HG03060 (cell line): Measurements from ENCODE around the gene EDDM13.
"Not testable (repeated sequence)": the region's sequence is repeated elsewhere in the genome, so short reads cannot be mapped to it uniquely, and the experiment has no call there.

Experiments used
- ATAC-seq: cut with Tn5 transposase; IDR thresholded peaks from one replicate; pipeline ENCODE4 v1.9.1; 2021; ENCODE audit warnings: low read depth, moderate number of reproducible peaks; ENCODE audit not compliant: unreplicated experiment

EDDM13 gene

DNA sequence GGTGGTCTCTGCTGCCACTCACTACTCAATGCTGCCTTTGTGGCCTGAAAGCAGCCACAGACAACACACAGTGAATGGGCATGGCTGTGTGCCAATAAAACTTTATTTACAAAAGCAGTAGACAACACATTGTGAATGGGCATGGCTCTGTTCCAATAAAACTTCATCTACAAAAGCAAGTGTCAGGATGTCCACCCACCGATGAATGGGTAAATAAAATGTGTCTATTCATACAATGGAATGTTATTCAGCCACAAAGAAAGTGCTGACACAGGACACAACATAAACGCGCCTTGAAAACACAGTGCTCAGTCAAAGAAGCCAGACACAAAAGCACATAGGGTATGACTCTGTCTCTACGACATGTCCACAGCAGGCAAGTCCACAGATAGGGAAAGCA is 22.0 kb downstream of the EDDM13 start:
- ATAC-seq: no peak

DNA sequence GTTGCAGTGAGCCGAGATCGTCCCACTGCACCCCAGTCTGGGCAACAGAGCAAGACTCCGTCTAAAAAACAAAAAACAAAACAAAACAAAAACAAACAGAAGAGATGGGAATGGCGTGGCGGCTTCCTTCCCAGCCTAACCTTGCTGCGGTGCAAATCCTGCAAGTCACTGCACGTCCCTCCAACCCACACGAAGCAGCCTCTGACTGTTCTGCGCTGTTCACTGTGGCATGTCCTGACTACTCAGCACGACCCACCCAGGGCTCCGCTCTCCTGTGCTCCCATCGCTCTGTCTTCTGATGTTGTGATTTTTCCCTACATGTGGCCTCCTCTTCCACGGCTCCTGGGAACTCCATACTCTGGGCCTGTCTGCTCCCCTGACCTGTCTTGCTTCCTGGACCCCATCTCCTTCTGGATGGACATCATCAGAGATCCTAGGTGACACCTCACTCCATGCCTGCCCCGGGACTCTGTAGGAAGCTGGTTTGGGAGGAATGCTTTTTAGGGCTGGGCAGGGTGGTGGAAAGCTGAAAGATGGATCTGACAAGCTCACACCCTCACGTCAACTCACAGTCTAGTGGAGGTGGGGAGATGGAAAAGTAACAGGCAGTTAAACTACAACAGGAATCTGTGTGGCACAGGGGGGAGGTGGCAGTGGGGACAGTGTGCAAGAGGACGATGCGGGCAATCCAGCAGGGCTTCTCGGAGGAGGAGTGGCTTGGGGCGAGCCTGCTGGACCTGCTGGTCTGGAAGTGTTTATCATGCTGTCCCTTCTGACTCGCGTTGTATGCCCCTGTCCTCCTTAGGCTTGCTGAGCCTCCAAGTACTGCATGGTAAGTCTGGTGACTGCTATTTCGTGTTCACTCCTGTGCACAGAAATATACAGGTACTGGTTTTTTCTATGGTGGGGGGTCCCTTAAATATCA is 23.2 kb downstream of the EDDM13 start:
- no peak for ATAC-seq

DNA sequence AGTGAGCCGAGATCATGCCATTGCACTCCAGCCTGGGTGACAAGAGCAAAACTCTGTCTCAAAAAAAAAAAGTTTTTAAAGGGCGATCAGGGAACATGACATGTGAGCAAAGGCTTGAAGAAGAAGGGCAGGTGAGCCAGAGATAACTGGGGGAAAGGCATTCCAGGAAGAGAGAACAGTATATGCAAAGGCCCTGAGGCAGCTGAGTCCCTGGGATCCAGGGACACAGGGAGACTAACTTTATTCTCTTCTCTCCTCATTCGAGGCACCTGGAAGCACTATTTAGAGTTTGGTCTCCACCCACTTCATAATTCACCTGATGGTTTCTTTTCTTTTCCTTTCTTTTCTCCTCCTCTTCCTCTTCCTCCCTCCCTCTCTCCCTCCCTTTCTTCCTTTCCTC is 24.5 kb downstream of the EDDM13 start:
- no peak for ATAC-seq

DNA sequence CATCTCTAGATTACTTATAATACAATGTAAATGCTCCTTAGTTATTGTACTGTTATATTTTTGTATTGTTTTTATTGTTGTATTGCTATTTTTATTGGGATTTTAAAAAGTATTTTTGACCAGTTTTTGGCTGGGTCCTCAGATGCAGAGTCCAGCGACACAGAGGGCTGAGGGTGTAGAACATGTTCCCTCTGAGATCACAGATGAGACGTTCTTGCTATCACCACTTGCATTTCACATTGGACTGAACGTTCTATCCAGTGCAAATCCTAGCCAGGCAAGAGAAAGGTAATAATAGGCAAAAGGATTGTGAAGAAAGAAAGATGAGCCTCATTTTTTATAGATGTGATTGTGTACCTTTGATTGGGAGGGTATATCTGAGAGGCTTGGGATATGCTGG is 27.1 kb downstream of the EDDM13 start:
- no peak for ATAC-seq

DNA sequence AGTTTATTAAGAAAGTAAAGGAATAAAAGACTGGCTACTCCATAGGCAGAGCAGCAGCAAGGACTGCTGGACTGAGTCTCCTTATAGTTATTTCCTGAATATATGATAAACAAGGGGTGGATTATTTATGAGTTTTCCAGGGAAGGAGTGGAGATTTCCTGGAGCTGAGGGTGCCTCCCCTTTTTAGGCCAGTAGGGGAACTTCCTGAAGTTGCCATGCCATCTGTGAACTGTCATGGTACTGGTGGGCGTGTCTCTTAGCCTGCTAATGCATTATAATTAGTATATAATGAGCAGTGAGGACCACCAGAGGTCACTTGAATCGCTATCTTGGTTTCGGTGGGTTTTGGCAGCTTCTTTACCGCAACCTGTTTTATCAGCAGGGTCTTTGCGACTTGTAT is 28.6 kb downstream of the EDDM13 start:
- ATAC-seq: no peak

DNA sequence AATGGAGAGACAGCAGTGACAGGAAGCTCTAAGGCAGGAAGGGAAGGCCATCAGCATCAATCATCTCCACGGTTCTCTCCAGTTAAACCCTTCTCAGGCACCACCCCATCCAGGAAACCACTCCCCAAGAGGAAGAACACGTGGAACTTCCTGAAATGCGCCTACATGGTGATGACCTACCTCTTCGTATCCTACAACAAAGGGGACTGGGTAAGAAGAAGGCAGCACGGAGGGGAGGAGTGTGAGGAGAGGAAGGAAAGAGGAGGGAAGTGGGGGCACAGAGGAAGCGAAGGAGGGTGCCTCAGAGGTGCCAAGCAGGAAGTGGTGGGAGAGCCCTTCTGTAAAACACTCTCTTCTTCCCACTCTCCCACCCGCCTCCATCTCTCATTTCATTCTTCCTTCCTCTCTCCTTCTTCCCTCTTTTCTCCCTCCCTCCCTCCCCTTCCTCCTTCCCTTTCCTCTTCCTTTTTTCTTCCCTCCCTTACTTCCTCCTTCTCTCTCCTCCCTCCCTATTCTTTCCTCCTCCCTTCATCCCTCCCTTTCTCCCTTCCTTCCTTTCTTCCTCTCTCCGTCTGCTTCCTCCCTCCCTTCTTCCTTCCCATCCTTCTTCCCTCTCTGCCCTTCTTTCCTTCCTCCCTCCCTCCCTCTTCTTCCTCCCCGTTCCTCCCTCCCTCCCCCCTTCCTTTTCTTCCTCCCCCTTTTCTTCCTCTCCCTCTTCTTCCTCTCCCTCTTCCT is 29.5 kb downstream of the EDDM13 start:
- ATAC-seq: no peak

DNA sequence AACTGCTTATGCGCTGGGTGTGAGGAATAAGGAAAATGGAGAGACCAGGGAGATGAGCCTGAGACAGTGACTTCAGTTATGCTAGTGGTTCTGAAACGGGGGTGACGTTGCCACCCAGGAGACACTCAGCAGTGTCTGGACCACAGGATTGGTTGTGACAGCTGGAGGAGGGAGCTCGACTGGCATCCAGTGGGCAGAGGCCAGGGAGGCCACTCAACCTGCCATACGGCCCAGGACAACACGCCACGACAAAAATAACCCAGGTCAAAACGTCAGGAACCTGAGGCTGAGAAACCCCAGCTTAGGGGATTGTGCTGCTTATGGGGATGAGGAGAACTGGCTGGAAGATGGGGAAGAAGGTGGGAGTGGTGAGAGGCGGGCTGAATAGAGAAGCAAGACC is 31.7 kb downstream of the EDDM13 start:
- no peak for ATAC-seq

DNA sequence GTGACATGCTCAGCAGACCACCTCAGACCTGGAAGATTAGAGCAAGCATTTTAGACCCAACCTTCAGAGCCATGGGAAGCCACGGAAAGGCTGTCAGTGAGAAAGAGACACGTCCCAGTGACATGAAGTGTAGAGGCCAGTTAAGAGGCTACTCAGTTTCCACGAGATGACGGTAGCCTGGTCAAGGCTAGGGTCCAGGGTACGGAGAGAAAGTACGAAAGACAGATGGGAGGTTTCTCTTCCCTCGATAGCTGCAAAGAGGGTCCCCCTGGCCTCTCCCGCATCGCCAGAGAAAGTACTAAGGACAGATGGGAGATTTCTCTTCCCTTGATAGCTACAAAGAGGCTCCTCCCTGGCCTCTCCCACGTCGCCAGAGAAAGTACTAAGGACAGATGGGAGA is 33.5 kb downstream of the EDDM13 start:
- no peak for ATAC-seq

DNA sequence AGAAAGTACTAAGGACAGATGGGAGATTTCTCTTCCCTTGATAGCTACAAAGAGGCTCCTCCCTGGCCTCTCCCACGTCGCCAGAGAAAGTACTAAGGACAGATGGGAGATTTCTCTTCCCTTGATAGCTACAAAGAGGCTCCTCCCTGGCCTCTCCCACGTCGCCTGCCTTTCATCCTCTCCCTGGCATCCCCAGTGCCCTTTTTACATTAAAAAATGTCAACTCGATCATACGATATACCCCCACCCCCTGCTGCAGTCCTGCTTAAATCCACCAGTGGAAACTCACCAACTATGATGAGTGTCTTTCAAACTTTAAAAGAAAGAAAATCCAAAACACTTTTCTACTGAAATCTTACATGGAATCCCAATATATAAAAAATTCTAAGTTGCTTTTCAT is 34.5 kb downstream of the EDDM13 start:
- ATAC-seq: not testable (repeated sequence)

DNA sequence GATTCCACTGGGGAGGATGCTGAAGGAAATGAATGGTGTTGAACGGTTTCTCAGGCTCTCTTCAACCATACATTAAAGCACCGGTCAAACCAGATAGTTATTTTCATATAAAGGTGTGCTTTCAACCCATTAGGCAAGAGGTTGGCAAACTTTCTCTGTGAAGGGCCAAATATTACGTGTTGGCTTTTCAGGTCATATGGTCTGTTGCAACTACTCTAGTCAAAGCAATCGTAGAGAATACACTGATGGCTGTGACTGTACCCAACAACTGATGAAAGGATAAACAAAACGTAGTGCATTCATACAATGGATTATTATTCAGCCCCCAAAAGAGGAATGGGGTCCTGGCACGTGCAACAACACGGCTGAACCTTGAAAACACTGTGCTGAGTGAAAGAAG is 36.2 kb downstream of the EDDM13 start:
- ATAC-seq: no peak

DNA sequence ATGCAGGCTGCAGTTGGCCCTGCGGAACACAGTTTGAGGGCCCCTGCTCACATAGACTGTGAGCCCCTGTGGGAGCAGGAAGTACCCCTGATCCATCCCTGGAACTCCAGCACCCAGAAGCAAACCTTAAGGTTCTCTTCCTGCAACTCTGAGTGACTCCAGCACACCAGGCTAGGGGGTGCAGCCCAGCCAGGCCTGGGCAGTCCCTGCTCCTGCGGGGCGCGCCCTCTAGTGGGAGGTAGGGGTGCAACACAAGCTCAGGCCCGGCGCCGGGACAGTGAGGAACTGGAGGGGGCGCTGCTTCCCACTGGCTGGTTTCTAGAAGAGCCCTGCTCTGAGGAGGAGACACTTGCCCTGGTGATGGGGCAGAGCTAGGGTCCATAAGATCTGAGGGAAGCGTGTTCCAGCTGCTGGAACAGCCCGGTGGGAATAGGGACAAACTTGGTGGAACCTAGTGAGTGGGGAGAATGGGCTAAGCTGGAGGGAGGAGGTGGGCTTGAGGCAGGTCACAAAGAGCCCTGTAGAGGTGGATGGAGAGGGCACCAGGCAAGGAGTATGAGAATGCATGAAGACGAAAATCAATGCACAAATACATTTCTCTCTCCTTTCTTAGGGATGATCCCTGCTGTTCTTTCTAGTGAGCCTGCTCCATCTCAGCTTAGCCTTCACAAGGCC is 37.1 kb downstream of the EDDM13 start:
- no peak for ATAC-seq

DNA sequence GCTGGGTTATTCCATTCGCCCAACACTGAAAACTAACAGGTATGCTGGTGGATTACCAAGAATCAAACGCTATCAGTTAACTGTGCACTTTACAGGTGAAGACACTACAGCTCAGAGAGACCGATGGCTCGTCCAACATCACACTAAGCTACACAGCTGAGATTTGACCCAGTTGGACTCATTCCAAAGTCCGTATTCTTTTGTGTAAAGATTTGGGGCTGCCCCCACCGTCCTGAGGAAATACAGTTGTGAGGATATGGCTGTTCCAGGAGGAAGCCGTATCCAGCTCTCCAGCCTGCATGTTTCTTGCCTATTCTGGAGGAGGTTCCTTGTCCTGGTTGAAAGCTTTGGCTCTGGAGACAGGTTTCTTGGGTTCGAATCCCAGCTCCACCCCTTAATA is 37.9 kb downstream of the EDDM13 start:
- no peak for ATAC-seq

DNA sequence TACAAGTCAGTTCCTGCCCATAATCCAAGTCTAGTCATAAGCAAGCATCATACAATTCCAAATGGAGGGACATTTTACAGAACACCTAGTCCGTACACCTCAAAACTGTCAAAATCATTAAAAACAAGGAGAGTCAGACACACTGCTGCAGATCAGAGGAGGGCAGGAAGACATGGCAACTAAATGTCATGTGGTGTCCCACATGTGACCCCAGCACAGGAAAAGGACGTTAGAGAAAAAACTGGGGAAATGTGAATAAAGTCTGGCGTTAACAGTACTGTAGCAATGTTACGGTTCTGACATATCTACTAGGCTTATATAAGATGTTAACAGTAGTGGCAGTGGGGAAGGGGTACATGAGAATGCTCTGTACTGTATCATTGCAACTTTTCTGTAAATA is 39.8 kb downstream of the EDDM13 start:
- ATAC-seq: no peak

DNA sequence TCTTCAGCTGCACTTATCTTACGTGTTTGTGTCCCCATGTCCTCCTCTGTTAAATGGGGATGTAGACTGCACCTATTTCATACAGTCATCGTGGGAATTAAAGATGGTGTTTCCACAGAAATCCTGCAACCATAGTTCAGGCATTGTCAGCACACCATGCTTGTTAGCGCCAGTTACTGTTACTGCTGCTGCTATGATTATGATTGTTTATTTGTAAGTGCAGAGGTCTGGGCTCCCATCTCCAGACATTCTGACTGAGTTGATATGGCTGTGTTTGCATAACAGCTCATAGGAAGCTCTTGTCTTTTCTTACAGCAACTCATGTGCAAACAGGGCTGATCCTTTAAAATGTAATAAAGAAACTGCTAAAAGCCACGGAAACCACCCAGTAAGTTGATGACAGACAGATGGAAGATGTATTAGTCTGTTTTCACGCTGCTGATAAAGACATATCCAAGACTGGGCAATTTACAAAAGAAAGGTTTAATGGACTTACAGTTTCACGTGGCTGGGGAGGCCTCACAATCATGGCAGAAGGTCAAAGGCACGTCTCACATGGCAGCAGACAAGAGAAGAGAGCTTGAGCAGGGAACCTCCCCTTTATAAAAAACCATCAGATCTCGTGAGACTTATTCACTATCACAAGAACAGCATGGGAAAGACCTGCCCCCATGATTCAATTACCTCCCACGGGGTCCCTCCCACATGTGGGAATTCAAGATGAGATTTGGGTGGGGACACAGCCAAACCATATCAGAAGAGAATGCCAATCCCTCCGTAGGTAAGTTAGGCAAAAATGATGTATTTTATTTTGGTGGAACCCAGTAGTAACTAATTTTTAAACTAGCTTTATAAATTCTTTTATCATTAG is 40.5 kb downstream of the EDDM13 start:
- no peak for ATAC-seq

DNA sequence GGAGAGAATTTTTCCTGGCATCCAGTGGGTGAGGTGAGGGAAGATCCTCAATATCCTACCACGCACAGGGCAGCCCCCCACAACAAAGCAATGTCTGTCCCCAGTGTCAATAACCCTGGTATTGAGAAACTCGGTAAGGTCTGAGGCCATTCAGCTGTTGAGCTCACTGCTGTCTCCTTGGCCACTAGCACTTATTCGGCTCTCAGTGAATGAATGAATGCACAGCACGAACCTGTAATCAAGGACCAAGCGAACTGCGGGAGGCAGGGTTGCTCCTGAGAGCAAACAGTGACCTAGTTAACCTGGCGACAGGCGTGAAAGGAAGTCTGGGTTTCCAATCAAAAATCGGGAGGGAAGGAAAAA is 41.5 kb downstream of the EDDM13 start:
- ATAC-seq: no peak

DNA sequence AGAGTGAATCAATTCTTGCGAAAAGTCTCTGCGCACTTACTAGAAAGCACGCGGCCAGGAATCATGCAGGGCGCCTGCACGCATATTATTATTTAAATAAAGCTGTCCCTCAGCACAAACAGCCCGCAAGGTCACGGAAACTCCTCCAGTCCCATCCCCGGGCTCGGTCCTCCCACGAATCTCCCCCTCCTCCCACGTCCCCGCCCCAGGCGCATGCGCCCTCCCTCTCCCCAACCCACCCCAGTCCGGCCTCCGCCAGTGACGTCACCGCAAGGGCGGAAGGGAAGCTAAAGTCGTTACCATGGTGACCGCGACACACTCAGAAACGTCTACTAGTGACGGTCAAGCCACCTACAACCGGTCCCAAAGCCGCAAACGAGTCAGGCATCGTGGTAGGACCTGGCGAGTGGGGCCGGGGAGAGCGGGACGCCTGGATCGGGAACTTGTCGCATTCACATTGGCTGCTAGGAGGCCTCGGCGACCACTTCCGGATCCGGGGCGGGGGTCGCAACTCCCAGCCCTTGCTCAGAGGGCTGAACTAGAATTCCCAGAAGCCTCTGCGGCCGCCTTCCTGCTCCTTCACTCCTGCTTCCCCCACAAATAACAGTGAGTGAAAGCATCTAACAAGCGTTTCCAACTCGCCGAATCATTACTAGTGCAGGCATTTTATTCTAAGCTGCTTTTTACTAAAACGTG is 42.0 kb downstream of the EDDM13 start, which contains the start of gene ZSCAN5A:
TSS of gene ZSCAN5A (minus strand) at position 459 of the 696 bp plus-strand sequence. CDS start 89,793 bp downstream, outside the sequence.
- ATAC-seq: peak; percentile 50

DNA sequence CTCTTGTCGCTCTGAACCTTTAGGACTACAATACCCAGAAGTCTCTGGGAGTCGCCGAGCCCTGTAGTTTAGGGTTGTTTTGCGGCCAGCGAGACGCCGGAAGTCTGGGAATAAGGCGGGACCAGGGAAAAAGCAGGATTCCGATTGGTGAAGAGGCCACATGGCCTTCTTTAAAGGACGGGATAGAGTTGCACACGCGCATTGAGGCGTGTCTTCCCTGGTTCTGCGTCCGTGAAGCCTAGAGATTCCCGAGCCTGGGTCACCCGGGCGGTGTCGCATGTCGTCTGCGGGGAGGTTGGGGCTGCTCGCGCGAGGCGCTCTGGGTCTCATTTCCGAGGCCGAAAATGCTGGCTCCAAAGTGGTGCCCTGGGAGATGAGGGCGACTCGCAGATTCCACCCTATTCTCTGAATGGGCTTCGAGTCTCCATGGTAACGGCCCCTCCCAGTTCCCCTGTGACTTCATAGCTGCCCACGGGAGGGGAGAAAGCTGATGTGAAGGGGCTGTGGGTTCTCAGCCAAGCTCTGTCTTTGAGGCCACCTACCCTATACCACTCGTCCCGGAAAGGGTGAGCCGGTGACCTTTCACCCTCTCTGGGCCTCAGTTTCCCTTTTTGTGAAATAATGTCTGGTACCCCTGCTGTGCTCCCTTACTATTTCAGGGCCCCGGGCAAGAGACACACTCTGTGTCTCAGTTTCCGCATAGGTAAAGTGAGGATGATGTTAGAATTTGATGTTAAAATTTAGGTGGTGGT is 42.7 kb downstream of the EDDM13 start:
- ATAC-seq: peak; percentile 58

DNA sequence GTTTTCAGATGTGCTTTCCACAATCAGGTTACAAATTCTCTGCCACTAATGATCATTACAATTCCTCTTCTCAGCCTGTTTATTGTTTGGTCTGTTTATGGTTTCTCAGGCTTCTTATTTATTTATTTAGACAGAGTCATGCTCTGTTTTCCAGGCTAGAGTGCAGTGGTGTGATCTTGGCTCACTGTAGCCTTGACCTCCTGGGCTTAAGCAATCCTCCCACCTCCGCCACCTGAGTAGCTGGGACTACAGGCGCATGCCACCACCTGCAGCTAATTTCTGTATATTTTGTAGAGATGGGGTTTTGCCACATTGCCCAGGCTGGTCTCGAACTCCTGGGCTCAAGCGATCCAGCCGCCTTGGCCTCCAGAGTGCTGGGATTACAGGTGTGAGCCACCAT is 44.2 kb downstream of the EDDM13 start:
- ATAC-seq: no peak

DNA sequence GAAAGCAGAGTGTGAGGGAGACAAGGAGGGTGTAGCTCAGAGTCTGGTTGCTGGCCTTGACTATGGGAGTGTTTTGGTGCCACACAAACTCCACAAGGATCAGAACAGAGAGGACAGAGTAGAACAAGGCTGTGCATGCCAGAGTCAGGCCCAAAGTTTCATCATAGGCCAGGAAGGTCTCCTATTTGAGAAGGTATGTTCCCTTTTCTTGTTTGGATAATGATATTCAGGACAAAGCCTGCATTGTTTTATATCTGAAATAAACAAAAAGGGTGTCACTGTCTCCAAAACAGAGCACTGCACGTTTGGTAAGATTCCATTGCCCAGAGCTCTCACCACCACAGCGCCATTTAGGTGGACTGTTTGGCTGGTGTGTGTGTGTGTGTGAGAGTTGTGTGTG is 45.2 kb downstream of the EDDM13 start:
- no peak for ATAC-seq
